Progenitor cell of endocrine pancreas (in vitro differentiated cells): ENCODE results near the gene GCAT. TPM values are rescaled to one million over a fixed set of nuclear protein-coding genes. Genes with fewer than 3 reads are reported as not detected.

Source experiments
- DNase-seq: peaks from one replicate; pipeline ENCODE4 v3.0.0; 2021; ENCODE audit warnings: low spot score; ENCODE audit not compliant: unreplicated experiment
- H3K27ac Mint-ChIP-seq: 2 replicates; pipeline ENCODE4 v1.8.0; 2021; ENCODE audit warnings: mild to moderate bottlenecking, moderate library complexity, mixed read lengths
- H3K27me3 Mint-ChIP-seq: 2 replicates; pipeline ENCODE4 v1.8.0; 2021; ENCODE audit warnings: mixed read lengths
- H3K36me3 Mint-ChIP-seq: 2 replicates; pipeline ENCODE4 v1.8.0; 2022; ENCODE audit warnings: mixed read lengths; ENCODE audit not compliant: insufficient read depth
- H3K4me1 Mint-ChIP-seq: 2 replicates; pipeline ENCODE4 v1.8.0; 2021; ENCODE audit warnings: low read depth, mixed read lengths
- H3K4me3 Mint-ChIP-seq: 2 replicates; pipeline ENCODE4 v1.8.0; 2021; ENCODE audit warnings: low read depth, mild to moderate bottlenecking, moderate library complexity, mixed read lengths
- H3K9me3 Mint-ChIP-seq: 2 replicates; pipeline ENCODE4 v1.8.0; 2021; ENCODE audit warnings: low read depth, mixed read lengths
- CTCF ChIP-seq: fragments of 200-600 bp; sonication (generic); IDR thresholded peaks from one replicate; pipeline ENCODE4 v1.5.0; 2021; ENCODE audit warnings: antibody characterized with exemption, mild to moderate bottlenecking; ENCODE audit not compliant: unreplicated experiment
- total RNA-seq: library from RNA; stranded (reverse); gene quantifications from 2 replicates; pipeline ENCODE4 v1.2.1, GENCODE V29; 2021

The GCAT gene
- total RNA-seq, 1 donor from 2014 or later, result 20.2 TPM

DNA sequence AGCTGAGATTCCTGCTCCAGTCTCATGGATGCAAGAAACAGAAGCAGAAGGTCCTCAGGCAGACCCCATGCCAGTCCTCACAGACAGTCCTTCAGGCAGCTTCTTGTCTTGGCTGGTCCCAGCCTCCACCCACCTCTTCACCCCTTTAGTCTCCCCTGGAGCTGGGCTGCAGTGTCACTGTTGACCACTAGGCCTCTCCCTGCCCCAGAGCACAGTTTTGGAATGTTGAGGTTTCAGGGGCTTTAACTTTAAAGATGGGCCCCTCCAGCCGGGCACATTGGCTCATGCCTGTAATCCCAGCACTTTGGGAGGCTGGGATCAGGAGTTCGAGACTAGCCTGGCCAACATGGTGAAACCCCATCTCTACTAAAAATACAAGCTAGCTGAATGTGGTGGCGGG lies 39.5 kb upstream of the GCAT start:
- DNase-seq, result no peak
- no peak overlapping the region for H3K4me3 Mint-ChIP-seq
- peak; percentile 42 for TF ChIP-seq CTCF
- H3K27me3 Mint-ChIP-seq, result no peaks in the 10 kb centered on the region
- no peak overlapping the region for H3K27ac Mint-ChIP-seq
- H3K36me3 Mint-ChIP-seq, result peaks cover 20% of the 10 kb centered on the region
- no peaks in the 10 kb centered on the region for H3K9me3 Mint-ChIP-seq
- peaks cover 8% of the 10 kb centered on the region for H3K4me1 Mint-ChIP-seq

GRCh38 chr22:37769056-37769455 lies 38.7 kb upstream of the GCAT start:
- Mint-ChIP-seq H3K4me1 (peaks cover 8% of the 10 kb centered on the region), H3K27me3 (no peaks in the 10 kb centered on the region), H3K36me3 (peaks cover 16% of the 10 kb centered on the region), H3K9me3 (no peaks in the 10 kb centered on the region), H3K4me3 (no peak overlapping the region), H3K27ac (no peak overlapping the region)
- no peak for DNase-seq
- TF ChIP-seq CTCF, result no peak

- no peak overlapping the region for H3K27ac Mint-ChIP-seq
- no peak for DNase-seq
- H3K36me3 Mint-ChIP-seq, result peaks cover 9% of the 10 kb centered on the region
- no peak for TF ChIP-seq CTCF
- H3K9me3 Mint-ChIP-seq, result no peaks in the 10 kb centered on the region
- no peak overlapping the region for H3K4me3 Mint-ChIP-seq
- no peaks in the 10 kb centered on the region for H3K27me3 Mint-ChIP-seq
- H3K4me1 Mint-ChIP-seq, result peaks cover 7% of the 10 kb centered on the region
Measured at GRCh38 chr22:37771081-37771480, 36.7 kb upstream of the GCAT start.

DNA sequence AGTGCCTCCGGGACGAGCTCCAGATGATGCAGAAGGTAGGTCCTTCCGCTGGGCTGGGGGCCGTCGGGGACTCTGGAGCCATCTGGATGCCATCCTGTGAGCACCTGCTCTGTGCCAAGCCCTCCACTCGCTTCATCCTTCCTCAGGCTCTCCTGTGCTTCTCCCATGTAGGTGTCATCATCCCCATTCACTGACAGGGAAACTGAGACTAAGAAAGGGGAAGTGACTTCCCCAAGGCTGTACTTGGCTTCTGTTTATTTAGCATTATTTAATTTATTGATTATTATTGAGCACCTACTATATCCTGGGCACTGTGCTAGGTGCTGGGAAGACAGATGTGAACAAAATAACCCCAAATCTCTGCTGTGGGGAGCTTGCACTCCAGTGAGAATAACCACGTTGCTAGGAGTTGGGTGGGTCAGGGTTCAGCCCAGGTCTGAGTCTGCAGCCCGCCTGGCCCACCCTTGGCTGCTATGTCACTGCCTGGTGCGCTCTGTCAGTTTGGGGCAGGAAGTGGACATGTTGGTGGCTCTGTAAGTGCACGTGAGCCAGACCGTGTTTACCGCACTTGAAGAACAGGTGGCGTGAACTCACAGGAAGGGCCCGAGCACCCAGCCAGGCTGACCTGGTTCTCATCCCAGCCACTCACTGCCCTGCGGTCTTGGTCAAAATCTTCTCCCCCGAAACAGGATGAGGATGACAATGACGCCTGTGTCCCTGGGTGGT lies 35.9 kb upstream of the GCAT start:
- no peak overlapping the region for H3K27ac Mint-ChIP-seq
- H3K27me3 Mint-ChIP-seq, result no peaks in the 10 kb centered on the region
- no peak for TF ChIP-seq CTCF
- peaks cover 9% of the 10 kb centered on the region for H3K36me3 Mint-ChIP-seq
- peaks cover 5% of the 10 kb centered on the region for H3K4me1 Mint-ChIP-seq
- H3K4me3 Mint-ChIP-seq, result no peak overlapping the region
- no peaks in the 10 kb centered on the region for H3K9me3 Mint-ChIP-seq
- DNase-seq, result no peak

GRCh38 chr22:37774728-37775127 lies 33.0 kb upstream of the GCAT start:
- Mint-ChIP-seq H3K27ac (no peak overlapping the region), H3K4me1 (peaks cover 2% of the 10 kb centered on the region), H3K9me3 (no peaks in the 10 kb centered on the region), H3K27me3 (no peaks in the 10 kb centered on the region), H3K36me3 (peaks cover 9% of the 10 kb centered on the region), H3K4me3 (no peak overlapping the region)
- no peak for DNase-seq
- no peak for TF ChIP-seq CTCF
